Eye (tissue), 1 donor: Measurements from ENCODE around the gene DNPH1.

Experiments used
- DNase-seq: peaks from one replicate; pipeline ENCODE4 v3.0.0-alpha.2; 2015

The DNPH1 gene

GRCh38 chr6:43180058-43180457, 49.2 kb downstream of the DNPH1 start:
- no peak for DNase-seq

- no peak for DNase-seq
Observed at GRCh38 chr6:43178951-43179830, 50.1 kb downstream of the DNPH1 start.

- no peak for DNase-seq
Observed at GRCh38 chr6:43178150-43178549, 51.1 kb downstream of the DNPH1 start.

GRCh38 chr6:43176423-43176786, 52.9 kb downstream of the DNPH1 start:
- no peak for DNase-seq

- DNase-seq = no peak
Observed at GRCh38 chr6:43175676-43176422, 53.4 kb downstream of the DNPH1 start.
